ENCODE measurements around the gene TEAD4.
A peak's percentile ranks its signal among the peaks of the same experiment; 100 is the strongest.

Gene TEAD4

GRCh38 chr12:2925322-2925995 lies 33.7 kb upstream of the TEAD4 start:
- Mint-ChIP-seq H3K27me3 (ENCODE audit: low read depth, poor library complexity) (peaks cover 3% of the 10 kb centered on the region), H3K9me3 (no peaks in the 10 kb centered on the region), H3K4me1 (no peaks in the 10 kb centered on the region), H3K4me3 (no peak overlapping the region), H3K36me3 (ENCODE audit: low read depth) (peaks cover 79% of the 10 kb centered on the region), H3K27ac (peak overlapping the region; percentile 57)
- TF ChIP-seq CTCF (IDR thresholded peaks at IDR 0.05) = no peak
- DNase-seq = no peak

DNA sequence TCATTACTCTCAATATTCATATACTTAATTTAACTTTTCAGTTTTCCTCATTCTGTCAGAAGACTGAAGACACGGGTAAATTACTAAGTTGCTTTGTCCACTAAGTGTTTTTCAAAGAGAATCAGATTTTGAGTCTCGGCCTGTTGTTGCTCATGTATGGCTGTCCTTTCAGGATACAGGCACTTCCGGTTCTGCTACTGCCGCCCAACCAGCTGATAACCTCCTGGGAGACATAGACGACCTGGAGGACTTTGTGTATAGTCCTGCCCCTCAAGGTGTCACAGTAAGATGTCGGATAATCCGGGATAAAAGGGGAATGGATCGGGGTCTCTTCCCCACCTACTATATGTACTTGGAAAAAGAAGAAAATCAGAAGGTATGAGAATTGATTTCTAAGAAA lies 28.3 kb upstream of the TEAD4 start:
- Mint-ChIP-seq H3K36me3 (ENCODE audit: low read depth) (peaks cover 70% of the 10 kb centered on the region), H3K27me3 (ENCODE audit: low read depth, poor library complexity) (no peaks in the 10 kb centered on the region), H3K4me1 (no peaks in the 10 kb centered on the region), H3K4me3 (no peak overlapping the region), H3K9me3 (no peaks in the 10 kb centered on the region), H3K27ac (no peak overlapping the region)
- no peak for TF ChIP-seq CTCF (IDR thresholded peaks at IDR 0.05)
- DNase-seq = no peak

GRCh38 chr12:2933586-2933985 lies 25.6 kb upstream of the TEAD4 start:
- Mint-ChIP-seq H3K9me3 (no peaks in the 10 kb centered on the region), H3K4me3 (no peak overlapping the region), H3K4me1 (no peaks in the 10 kb centered on the region), H3K36me3 (ENCODE audit: low read depth) (peaks cover 61% of the 10 kb centered on the region), H3K27me3 (ENCODE audit: low read depth, poor library complexity) (no peaks in the 10 kb centered on the region), H3K27ac (no peak overlapping the region)
- TF ChIP-seq CTCF (IDR thresholded peaks at IDR 0.05) = no peak
- no peak for DNase-seq

DNA sequence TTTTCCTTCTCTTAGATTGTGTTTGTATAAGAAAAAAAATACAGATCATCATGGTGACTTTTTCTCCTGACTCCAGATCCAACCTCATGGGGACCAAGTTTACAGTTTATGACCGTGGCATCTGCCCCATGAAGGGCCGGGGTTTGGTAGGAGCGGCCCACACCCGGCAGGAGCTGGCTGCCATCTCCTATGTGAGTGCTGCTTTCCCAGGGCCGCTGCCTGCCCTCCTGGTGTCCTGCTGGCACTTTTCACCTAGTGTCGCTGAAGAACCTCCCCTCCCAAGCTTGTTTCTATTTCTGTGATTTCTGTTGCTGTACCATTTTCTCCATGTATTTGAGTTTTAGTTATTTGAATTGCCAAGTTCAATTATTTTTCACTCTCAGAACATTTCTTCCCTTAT lies 24.8 kb upstream of the TEAD4 start:
- Mint-ChIP-seq H3K4me1 (no peaks in the 10 kb centered on the region), H3K36me3 (ENCODE audit: low read depth) (peaks cover 64% of the 10 kb centered on the region), H3K4me3 (no peak overlapping the region), H3K27me3 (ENCODE audit: low read depth, poor library complexity) (no peaks in the 10 kb centered on the region), H3K9me3 (no peaks in the 10 kb centered on the region), H3K27ac (peak overlapping the region; percentile 67)
- TF ChIP-seq CTCF (IDR thresholded peaks at IDR 0.05) = no peak
- DNase-seq = no peak

- no peak overlapping the region for H3K27ac Mint-ChIP-seq
Measured at GRCh38 chr12:2936301-2936700, 22.9 kb upstream of the TEAD4 start.

More at GRCh38 chr12:2936301-2936700, 22.9 kb upstream of the TEAD4 start:
- Mint-ChIP-seq H3K36me3 (ENCODE audit: low read depth) (peaks cover 57% of the 10 kb centered on the region), H3K27me3 (ENCODE audit: low read depth, poor library complexity) (no peaks in the 10 kb centered on the region), H3K4me1 (no peaks in the 10 kb centered on the region), H3K4me3 (no peak overlapping the region), H3K9me3 (no peaks in the 10 kb centered on the region)
- no peak for TF ChIP-seq CTCF (IDR thresholded peaks at IDR 0.05)
- DNase-seq = no peak

All from nephron progenitor cell (in vitro differentiated cells).